ENCODE data around the gene MLX.

GRCh38 chr17:42548993-42549755 is 17.7 kb upstream of the MLX start:
- TF ChIP-seq CTCF (IDR thresholded peaks at IDR 0.05; ENCODE audit: insufficient read depth, low read depth, low read length) (no peak), EZH2 (IDR thresholded peaks at IDR 0.05; ENCODE audit: insufficient read depth, low read length) (no peak)
